NCI-H82 treated with DMSO at 0.1 percent for 48 hours (cell line): ENCODE measurements around the gene BPHL.
"Not testable (repeated sequence)": the region's sequence is repeated elsewhere in the genome, so short reads cannot be mapped to it uniquely, and the experiment has no call there.

Source experiments
- DNase-seq: peaks from one replicate; lab custom pipeline; 2025; ENCODE audit not compliant: unreplicated experiment; lab: John Stamatoyannopoulos, UW

The BPHL gene

GRCh38 chr6:3120765-3121089 is 2.2 kb downstream of the BPHL start:
- DNase-seq, result no peak

GRCh38 chr6:3122823-3123182 is 4.3 kb downstream of the BPHL start:
- no peak for DNase-seq

DNA sequence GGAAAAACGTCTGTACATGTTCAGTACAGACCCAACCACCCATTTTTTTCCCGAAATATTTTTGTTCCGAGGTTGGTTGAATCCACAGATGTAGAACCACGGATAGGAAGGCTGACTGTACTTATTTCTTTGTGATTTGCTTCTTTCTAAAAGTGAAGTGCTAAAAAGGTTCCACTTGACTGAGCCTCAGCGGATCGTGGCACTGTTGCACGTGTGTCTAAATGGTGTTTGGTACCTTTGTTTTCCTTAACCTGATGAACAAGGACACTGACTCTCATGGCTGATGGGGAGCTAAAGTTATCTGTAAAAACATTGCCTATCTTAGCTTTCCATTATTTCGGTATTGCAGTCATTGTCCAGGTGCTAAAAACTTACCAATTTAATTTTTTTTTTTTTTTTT is 6.2 kb downstream of the BPHL start:
- DNase-seq, result no peak

DNA sequence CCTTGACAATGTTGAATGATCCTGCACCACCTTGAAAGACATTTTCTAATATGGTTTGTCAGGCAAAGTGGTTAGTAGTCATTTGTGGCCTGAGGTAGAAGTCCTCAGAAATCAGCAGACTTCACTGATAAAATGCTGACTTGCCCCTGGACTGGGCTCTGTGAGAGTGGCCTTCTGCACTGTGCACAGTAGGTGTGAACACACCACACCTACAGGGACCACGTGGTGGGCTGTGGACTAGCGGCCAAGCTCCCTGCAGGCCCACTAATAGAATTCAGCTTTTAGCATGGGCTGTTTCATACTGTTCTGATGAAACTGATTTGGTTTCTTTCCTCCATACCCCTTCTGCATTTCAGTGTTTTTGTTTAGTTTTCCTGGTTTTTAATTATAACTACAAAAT is 7.3 kb downstream of the BPHL start:
- no peak for DNase-seq

DNA sequence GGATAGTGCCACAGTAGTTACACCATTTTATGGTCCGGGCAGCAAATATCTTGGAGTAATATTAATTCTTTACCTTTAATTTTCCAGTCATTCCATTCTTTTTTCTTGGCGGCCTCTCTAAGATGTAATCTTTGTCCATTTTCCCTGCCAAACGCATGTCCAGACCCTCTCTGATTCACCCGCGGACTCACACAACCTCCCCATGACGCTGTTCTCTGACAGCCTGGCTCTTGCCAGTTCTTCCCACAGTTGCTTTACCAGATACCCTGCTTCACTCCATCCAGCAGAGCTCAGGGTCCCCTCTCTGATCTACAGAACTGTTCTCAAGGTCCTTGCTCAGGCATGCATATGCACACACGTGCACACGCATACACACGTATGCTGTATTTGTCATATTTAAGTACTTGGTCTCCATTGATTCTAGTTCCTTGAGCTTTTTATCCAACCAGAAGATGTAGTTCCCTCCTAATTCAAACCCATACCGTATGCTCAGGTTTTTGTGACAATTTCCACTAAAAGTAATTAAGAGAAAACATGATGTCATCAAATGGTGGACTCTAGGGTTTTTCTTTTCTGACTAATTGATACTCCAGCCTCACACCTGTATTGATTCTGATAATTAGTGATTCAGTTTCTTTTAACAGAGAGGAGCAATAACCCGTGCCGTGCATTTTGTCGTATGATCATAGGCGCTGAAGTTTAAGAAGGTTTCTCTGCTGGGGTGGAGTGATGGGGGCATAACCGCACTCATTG is 10.0 kb downstream of the BPHL start:
- no peak for DNase-seq

DNA sequence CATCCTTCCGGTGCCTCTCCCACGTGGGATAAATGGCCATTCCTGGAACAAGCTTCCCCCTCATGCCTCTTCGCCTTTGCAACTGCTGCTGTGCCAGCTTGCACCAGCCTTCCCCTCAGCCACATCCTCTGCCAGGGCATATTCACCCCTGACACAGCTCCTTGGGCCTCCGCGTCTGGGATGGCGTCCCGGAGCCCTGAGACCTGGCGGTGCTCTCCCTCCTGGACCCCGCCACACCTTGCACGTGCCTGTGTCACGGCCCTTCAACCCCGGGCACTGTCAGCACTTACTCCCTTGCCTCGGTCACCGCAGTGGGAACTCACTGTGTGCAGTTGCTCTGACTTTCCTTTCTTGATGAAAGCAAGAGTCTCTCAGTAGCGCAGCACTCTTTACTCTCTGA is 13.2 kb downstream of the BPHL start:
- DNase-seq, result no peak

DNA sequence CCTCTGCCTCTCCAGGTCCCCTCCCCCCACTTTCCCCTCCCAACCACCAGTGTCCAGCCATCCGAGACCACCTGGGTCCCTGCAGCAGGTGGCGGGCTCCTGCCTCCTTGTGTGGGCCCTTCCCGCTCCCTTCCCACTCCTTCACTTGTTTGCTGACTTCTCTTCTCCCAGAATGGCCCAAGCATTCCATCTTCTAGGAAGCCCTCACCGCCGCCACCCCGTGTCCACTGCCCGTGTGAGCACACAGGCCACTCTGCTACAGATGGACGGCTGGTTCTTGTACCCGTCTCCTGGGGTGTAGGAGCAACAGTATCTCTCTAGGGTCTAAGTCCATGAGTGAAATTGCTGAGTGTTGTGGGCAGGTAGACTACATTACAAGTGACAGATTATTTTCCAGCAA is 15.0 kb downstream of the BPHL start:
- no peak for DNase-seq

DNA sequence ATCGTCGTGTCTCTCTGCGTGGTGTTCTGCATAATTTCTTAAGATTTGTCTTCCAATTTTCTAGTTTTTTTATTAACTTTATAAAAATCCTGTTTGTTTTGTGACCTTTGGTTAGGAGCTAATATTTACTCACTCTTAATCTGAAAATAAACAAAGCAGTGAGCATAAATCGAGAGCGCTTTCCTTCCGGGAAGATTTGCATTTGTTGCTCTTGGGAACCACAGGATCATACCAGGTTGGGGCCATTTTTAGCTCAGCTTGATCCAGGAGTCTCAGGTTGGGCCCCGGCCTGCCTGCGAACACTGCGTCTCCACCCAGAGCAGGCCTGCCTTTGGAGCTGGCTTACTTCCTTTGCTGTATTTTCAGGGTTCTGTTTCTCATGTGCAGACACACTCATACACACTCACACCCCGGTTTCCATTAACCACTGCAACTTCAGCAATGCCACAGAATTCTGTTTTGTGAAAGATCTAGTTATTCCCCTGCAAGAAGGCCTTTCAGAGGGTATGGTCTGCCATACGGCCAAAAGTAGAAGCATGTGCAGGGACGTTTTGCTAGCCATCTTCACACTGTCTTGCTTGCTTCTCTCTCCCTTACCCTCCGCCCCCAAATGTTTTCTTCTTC is 17.3 kb downstream of the BPHL start:
- DNase-seq, result no peak

GRCh38 chr6:3136292-3137011 is 17.9 kb downstream of the BPHL start:
- DNase-seq, result no peak

- DNase-seq, result no peak
These were observed 18.7 kb downstream of the BPHL start for GRCh38 chr6:3137057-3137777.

DNA sequence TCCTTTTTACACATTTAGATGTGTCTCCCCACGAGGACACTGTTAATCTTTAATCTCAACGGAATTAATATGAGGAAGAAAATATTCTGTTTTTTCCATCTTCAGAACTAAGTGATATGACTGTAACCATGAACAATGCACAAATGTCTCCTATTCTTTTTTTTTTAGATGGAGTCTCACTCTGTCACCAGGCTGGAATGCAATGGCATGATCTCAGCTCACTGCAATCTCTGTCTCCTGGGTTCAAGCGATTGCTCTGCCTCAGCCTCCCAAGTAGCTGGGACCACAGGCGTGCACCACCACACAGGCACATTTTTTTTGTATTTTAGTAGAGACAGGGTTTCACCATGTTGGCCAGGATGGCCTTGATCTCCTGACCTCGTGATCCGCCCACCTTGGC is 19.4 kb downstream of the BPHL start:
- not testable (repeated sequence) for DNase-seq

DNA sequence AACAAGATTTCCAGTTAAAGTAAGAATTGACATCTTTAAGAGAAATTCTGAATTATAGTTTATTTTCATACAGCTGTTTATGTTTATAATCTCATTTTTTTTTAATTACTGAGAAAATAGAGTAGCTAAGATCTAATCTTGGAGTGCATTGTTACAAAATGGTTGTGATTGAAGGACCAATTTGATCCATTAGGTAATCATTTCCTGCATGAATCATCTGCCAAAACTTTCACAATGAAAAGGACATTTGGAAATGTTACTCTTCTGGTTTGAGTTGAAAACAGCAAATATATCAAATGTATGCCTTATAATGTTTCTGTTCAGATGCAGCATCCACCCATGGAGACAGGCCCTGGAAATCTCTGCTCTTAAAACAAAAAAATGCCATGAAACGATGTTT is 19.8 kb downstream of the BPHL start:
- no peak for DNase-seq

- no peak for DNase-seq
These were observed 20.8 kb downstream of the BPHL start for GRCh38 chr6:3139090-3139903.

- DNase-seq, result no peak
These were observed 21.7 kb downstream of the BPHL start for GRCh38 chr6:3140201-3140600.

DNA sequence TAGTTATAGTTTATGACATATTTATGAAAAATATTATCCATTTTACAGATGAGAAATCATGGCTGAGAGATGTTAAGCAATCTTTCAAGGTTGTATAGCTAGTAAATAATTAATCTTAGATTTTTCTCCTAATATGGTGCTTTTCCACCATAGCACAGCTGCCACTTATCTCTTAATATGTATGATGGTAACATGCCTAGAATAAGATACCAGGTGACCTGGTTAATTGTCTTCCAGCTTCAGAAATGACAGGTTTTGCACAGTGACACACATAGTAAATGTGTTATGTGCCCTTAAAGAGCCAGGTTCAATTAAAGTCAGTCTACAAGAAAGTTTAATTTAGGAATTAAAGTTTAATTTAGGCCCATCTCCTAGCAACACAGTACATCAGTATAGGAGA is 24.0 kb downstream of the BPHL start:
- DNase-seq, result no peak

DNA sequence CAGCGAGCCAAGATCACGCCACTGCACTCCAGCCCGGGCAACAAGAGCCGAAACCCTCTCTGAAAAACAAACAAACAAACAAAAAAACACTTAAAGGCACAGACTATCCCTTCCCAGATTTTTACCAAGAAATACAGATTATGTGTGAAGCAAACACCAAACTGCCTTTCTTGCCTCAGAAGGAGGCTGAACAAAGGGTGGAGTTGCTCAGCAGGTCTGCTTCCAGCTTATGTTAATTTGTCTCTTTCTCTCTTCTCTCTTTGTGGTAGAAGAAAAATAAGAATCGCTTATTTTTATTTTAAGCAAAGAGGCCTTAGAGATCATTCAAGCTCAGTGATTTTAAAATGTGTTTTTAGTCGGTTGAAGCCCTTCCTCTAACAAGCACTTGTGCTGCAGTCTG is 24.6 kb downstream of the BPHL start:
- DNase-seq, result no peak

DNA sequence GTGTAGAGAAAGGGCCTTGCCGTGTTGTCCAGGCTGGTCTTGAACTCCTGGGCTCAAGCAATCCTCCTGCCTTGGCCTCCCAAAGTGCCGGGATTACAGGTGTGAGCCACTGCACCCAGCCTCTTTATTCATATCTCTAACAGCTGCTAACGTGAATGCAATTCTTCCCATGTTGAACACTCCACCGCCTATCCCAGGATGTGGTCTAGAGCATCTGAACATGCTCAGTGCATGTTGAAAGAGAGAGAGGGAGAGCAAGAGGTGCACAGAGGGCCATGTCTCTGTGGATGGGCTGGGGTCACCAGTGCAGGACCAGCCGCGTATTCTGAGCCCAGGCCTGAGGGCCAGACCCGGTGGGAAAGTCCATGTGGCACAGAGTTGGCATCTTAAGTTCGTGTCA is 26.1 kb downstream of the BPHL start:
- DNase-seq, result no peak

DNA sequence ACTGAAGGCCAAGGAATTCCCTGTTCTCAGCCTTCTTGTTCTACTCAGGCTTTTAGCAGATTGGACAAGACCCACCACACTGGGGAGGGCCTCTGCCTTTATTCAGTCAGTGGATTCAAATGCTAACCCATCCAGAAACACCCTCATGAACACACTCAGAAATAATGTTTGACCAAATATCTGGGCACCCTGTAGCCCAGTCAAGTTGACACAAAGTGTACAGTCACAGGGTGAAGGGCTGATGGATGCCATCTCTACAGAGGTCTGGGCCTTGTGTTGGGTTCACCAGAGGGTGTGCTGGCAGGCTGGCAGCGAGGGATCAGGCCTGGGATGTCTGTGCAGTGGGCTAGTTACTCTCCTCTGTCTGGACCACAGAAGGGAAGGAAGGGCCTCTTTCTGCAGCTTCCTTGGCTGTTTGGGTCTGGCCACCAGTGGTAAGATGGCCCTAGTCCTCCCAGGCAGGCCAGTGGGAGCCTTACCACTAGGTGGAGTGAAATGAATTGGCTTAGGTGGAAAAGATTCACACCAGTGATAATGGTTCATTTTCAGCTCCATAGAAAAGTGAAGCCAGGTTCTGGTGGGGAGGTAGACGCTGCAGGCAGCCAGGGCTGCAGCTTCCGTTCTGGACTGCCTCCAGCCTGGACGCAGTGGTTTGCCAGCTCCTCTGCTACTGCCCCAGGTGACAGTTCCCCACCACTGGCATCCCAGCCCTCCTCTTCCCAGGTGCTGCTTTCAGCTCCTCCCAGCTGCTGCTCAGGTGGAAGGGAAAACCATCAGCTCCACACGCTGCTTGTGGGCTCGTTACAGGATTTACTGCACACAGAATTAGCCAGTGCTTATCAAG is 29.6 kb downstream of the BPHL start:
- no peak for DNase-seq

GRCh38 chr6:3151691-3152090 is 33.2 kb downstream of the BPHL start:
- no peak for DNase-seq

GRCh38 chr6:3152689-3153088 is 34.2 kb downstream of the BPHL start:
- no peak for DNase-seq
